Measurements from ENCODE around the gene PSAP. TPM values are rescaled to one million over a fixed set of nuclear protein-coding genes. Genes with fewer than 3 reads are reported as not detected.

The PSAP gene
- polyA plus RNA-seq, 3 donors = 3,391 to 8,673 (median 7,346) TPM

DNA sequence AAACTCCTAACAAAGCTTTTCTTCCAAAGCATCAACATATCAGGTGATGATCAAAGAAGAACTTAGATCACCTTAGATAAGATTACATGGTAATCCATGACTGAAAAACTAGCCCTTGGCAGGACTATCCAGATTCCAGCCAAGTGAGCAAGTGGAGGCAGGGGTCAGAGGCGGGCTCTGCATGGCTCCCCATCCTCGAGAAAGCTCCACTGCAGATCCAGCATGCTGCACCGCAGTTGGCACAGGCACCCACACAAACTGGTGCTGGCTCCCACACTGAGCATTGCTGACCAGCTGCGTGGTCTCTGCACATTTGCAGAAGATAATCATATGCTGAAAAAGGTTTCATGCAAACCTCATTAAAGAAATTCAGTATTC lies 10.1 kb downstream of the PSAP start:
- Histone ChIP-seq H3K4me3 (replicated peaks in 1 of 3; ENCODE audit: low read depth in 2 of 3, low read length in 3 of 3) (peak overlapping the region in 1 of 3 experiments; percentile 48), H3K9ac (ENCODE audit: insufficient read depth, low read length, poor library complexity, severe bottlenecking) (no peak overlapping the region), H3K27ac (ENCODE audit: low read depth in 1 of 2, low read length in 2 of 2) (peak overlapping the region; percentile 14 to 55), H3K4me1 (ENCODE audit: control insufficient read depth in 1 of 2, insufficient read depth in 2 of 2, low read length in 2 of 2) (peaks cover 100% of the 10 kb centered on the region in 2 donors), H3K36me3 (replicated peaks in 1 of 2; ENCODE audit: control insufficient read depth in 1 of 2, insufficient read depth in 2 of 2, low read length in 2 of 2) (peaks cover 40 to 67% of the 10 kb centered on the region in 2 donors), H4K20me1 (ENCODE audit: insufficient read depth, low read length) (peaks cover 100% of the 10 kb centered on the region), H3K27me3 (ENCODE audit: control insufficient read depth in 2 of 2, insufficient read depth in 2 of 2, low read length in 2 of 2) (no peaks in the 10 kb centered on the region), H3K4me2 (replicated peaks; ENCODE audit: extremely low read depth, low read length, poor library complexity, severe bottlenecking) (peak overlapping the region; percentile 18), H3K79me2 (ENCODE audit: insufficient read depth, low read length) (peaks cover 100% of the 10 kb centered on the region), H2AFZ (ENCODE audit: insufficient read depth, low read depth, low read length, poor library complexity, severe bottlenecking) (no peak overlapping the region), H3K9me3 (replicated peaks in 1 of 2; ENCODE audit: control insufficient read depth in 1 of 2, insufficient read depth in 1 of 2, low read length in 2 of 2) (no peaks in the 10 kb centered on the region)
- no peak for DNase-seq
- Mint-ChIP-seq H3K27ac (peak overlapping the region in 2 of 7 donors; percentile 58 to 94), H3K27me3 (ENCODE audit: low read depth in 3 of 3) (peaks cover 0 to 2% (median 0%) of the 10 kb centered on the region in 3 donors), H3K4me3 (no peak overlapping the region), H3K36me3 (peaks cover 79 to 81% of the 10 kb centered on the region in 2 donors), H3K4me1 (peaks cover 96% of the 10 kb centered on the region), H3K9me3 (peaks cover 0 to 3% (median 0%) of the 10 kb centered on the region in 7 donors)
- TF ChIP-seq, protein P1, sequence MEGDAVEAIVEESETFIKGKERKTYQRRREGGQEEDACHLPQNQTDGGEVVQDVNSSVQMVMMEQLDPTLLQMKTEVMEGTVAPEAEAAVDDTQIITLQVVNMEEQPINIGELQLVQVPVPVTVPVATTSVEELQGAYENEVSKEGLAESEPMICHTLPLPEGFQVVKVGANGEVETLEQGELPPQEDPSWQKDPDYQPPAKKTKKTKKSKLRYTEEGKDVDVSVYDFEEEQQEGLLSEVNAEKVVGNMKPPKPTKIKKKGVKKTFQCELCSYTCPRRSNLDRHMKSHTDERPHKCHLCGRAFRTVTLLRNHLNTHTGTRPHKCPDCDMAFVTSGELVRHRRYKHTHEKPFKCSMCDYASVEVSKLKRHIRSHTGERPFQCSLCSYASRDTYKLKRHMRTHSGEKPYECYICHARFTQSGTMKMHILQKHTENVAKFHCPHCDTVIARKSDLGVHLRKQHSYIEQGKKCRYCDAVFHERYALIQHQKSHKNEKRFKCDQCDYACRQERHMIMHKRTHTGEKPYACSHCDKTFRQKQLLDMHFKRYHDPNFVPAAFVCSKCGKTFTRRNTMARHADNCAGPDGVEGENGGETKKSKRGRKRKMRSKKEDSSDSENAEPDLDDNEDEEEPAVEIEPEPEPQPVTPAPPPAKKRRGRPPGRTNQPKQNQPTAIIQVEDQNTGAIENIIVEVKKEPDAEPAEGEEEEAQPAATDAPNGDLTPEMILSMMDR (IDR thresholded peaks at IDR 0.05) = no peak
- WGBS (ENCODE audit: insufficient coverage) = 98% methylated on average over 4 of the region's 4 CpGs
- intact Hi-C loops (cut with micrococcal nuclease) = no loop called here

DNA sequence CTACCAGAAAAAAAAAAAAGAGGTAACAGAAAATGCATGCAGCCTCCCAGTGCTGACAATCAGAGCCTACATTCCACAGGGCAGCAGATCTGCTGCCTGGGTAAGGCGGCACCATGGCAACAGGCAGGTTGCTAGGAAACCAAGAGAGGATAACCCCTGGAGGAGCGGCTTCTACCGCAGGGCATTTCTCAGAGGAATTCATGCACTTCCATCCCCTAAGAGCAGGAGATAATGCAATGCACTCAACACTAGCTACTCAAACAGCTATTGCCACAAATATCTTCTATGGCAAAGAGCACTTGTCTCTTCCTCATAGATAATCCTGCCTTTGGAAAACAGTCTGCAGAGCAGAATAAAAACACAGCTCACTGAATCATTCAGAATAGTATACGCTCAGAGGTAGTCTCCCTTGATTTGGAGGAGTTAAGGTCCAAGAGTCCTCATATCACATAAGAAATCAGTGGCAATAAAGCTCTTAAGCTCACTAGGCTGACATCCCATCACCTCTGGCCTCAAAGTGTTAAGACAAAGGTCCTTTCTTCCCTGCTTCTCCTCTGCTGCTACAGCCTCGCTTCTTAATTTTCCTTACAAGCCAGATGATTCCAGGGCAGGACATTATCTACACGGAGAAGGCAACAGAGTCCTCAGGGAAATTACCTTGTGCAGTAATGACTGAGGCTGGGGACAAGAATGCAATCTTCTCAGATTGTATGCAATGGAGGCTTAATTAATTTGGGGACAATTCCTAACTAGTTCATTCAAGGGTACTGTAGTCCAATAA lies 10.7 kb downstream of the PSAP start:
- peaks cover 100% of the 10 kb centered on the region in 2 donors for H3K4me1 ChIP-seq (ENCODE audit: control insufficient read depth in 1 of 2, insufficient read depth in 2 of 2, low read length in 2 of 2)
- H4K20me1 ChIP-seq (ENCODE audit: insufficient read depth, low read length) = peaks cover 100% of the 10 kb centered on the region
- no peaks in the 10 kb centered on the region for H3K27me3 ChIP-seq (ENCODE audit: control insufficient read depth in 2 of 2, insufficient read depth in 2 of 2, low read length in 2 of 2)
- H3K36me3 ChIP-seq (replicated peaks in 1 of 2; ENCODE audit: control insufficient read depth in 1 of 2, insufficient read depth in 2 of 2, low read length in 2 of 2) = peaks cover 40 to 67% of the 10 kb centered on the region in 2 donors
- H3K4me3 ChIP-seq (replicated peaks in 1 of 3; ENCODE audit: low read depth in 2 of 3, low read length in 3 of 3) = peak overlapping the region in 1 of 3 experiments; percentile 48
- intact Hi-C loops (cut with micrococcal nuclease) = no loop called here
- no peak overlapping the region for H2AFZ ChIP-seq (ENCODE audit: insufficient read depth, low read depth, low read length, poor library complexity, severe bottlenecking)
- Mint-ChIP-seq H3K4me1 (peaks cover 96% of the 10 kb centered on the region), H3K27ac (peak overlapping the region in 4 of 7 donors; percentile 58 to 94 (median 76)), H3K4me3 (peak overlapping the region in 1 of 2 donors; percentile 42), H3K9me3 (no peaks in the 10 kb centered on the region), H3K36me3 (peaks cover 78 to 79% of the 10 kb centered on the region in 2 donors), H3K27me3 (ENCODE audit: low read depth in 3 of 3) (peaks cover 0 to 3% (median 0%) of the 10 kb centered on the region in 3 donors)
- TF ChIP-seq, protein P1 (IDR thresholded peaks at IDR 0.05) = no peak
- H3K9me3 ChIP-seq (replicated peaks in 1 of 2; ENCODE audit: control insufficient read depth in 1 of 2, insufficient read depth in 1 of 2, low read length in 2 of 2) = no peaks in the 10 kb centered on the region
- WGBS (ENCODE audit: insufficient coverage) = 100% methylated on average over 2 of the region's 6 CpGs
- DNase-seq = peak in 1 of 3 donors; percentile 30
- peaks cover 100% of the 10 kb centered on the region for H3K79me2 ChIP-seq (ENCODE audit: insufficient read depth, low read length)
- peak overlapping the region in 1 of 2 donors; percentile 55 for H3K27ac ChIP-seq (ENCODE audit: low read depth in 1 of 2, low read length in 2 of 2)
- H3K9ac ChIP-seq (ENCODE audit: insufficient read depth, low read length, poor library complexity, severe bottlenecking) = no peak overlapping the region
- peak overlapping the region; percentile 53 for H3K4me2 ChIP-seq (replicated peaks; ENCODE audit: extremely low read depth, low read length, poor library complexity, severe bottlenecking)
